SH-SY5Y (cell line): Measurements from ENCODE around the gene SEMA3D.

Experiments
- GATA2 ChIP-seq: IDR thresholded peaks from 2 replicates; pipeline ENCODE4 v1.6.1; 2011; ENCODE audit warnings: mild to moderate bottlenecking, low read depth, low read length
- GATA3 ChIP-seq: IDR thresholded peaks from 2 replicates; pipeline ENCODE4 v1.6.1; 2011; ENCODE audit warnings: low read depth, mild to moderate bottlenecking, low read length, moderate library complexity

GRCh38 chr7:85115862-85116261, 71.0 kb downstream of the SEMA3D start:
- TF ChIP-seq GATA3 (no peak), GATA2 (no peak)
